Caco-2 (cell line): ENCODE measurements around the gene C1orf21. TPM values are rescaled to one million over a fixed set of nuclear protein-coding genes. Genes with fewer than 3 reads are reported as not detected.
A peak's percentile ranks its signal among the peaks of the same experiment; 100 is the strongest.

Experiments used
- BruUV-seq: library from RNA; stranded (reverse); fragments of 400-500 nt; replicated peaks from 2 replicates; lab custom pipeline; 2021; lab: Mats Ljungman, UMichigan
- CTCF ChIA-PET: fragments of 300-600 bp; sonication (Branson Sonifier 250); formaldehyde crosslinking; loops from one replicate; lab custom pipeline; 2022; ENCODE audit warnings: antibody characterized with exemption; lab: Charles Lee
- POLR2A ChIA-PET: fragments of 300-600 bp; sonication (Branson Sonifier 250); formaldehyde crosslinking; loops from one replicate; lab custom pipeline; 2022; ENCODE audit warnings: antibody characterized with exemption; lab: Charles Lee
- DNase-seq, 2 experiments: peaks; one replicate each; pipeline versions ENCODE4 v3.0.0 to v3.0.0-alpha.2; 2020 to 2022
- H3K27me3 ChIP-seq: replicated peaks from 2 replicates; pipeline ENCODE4 v1.6.0; 2011; ENCODE audit warnings: low read length; ENCODE audit not compliant: control insufficient read depth, insufficient read depth
- H3K36me3 ChIP-seq: 2 replicates; pipeline ENCODE4 v1.5.1; 2011; ENCODE audit warnings: low read length; ENCODE audit not compliant: control insufficient read depth, insufficient read depth
- H3K4me1 ChIP-seq: fragments of 250-450 bp; sonication (Bioruptor Pico); 2 replicates; pipeline ENCODE4 v1.5.1; 2020; ENCODE audit warnings: mild to moderate bottlenecking
- H3K4me3 ChIP-seq: 2 replicates; pipeline ENCODE4 v1.5.1; 2011; ENCODE audit warnings: low read depth, mild to moderate bottlenecking, control low read depth, low read length
- H3K9me3 ChIP-seq: fragments of 250-450 bp; sonication (Bioruptor Pico); 2 replicates; pipeline ENCODE4 v1.5.1; 2020; ENCODE audit warnings: mild to moderate bottlenecking, moderate library complexity
- H3K27ac Mint-ChIP-seq: one replicate; pipeline ENCODE4 v1.8.0; 2022; ENCODE audit warnings: mixed read lengths; ENCODE audit not compliant: unreplicated experiment
- H3K27me3 Mint-ChIP-seq: one replicate; pipeline ENCODE4 v1.8.0; 2022; ENCODE audit warnings: mixed read lengths; ENCODE audit not compliant: insufficient read depth, unreplicated experiment
- H3K36me3 Mint-ChIP-seq: one replicate; pipeline ENCODE4 v1.8.0; 2022; ENCODE audit warnings: mild to moderate bottlenecking, mixed read lengths; ENCODE audit not compliant: insufficient read depth, unreplicated experiment
- H3K4me1 Mint-ChIP-seq: one replicate; pipeline ENCODE4 v1.8.0; 2022; ENCODE audit warnings: low read depth, mixed read lengths; ENCODE audit not compliant: unreplicated experiment
- H3K4me3 Mint-ChIP-seq: one replicate; pipeline ENCODE4 v1.8.0; 2022; ENCODE audit warnings: mild to moderate bottlenecking, moderate library complexity, mixed read lengths; ENCODE audit not compliant: unreplicated experiment
- H3K9me3 Mint-ChIP-seq: one replicate; pipeline ENCODE4 v1.8.0; 2022; ENCODE audit warnings: mixed read lengths; ENCODE audit not compliant: unreplicated experiment
- CTCF ChIP-seq, 2 experiments: fragments of 200-600 bp in 1 of 2; IDR thresholded peaks; 1 replicate in 1 of 2; 2 replicates in 1 of 2; pipeline versions ENCODE4 v1.5.1 to v1.8.0; 2011 to 2022; ENCODE audit warnings: antibody characterized with exemption in 1 of 2, control low read depth in 1 of 2, inconsistent platforms in 1 of 2, low read depth in 1 of 2, low read length in 1 of 2, mild to moderate bottlenecking in 1 of 2, moderate library complexity in 1 of 2; ENCODE audit not compliant: insufficient read depth in 1 of 2, severe bottlenecking in 1 of 2, unreplicated experiment in 1 of 2
- intact Hi-C: fragments of 100-400 bp; cut with micrococcal nuclease; formaldehyde crosslinking; loops from one replicate; pipeline ENCODE4 v1.10.0; 2022; ENCODE audit not compliant: unreplicated experiment
- total RNA-seq: library from RNA; stranded (reverse); gene quantifications from 2 replicates; pipeline ENCODE4 v1.2.3, GENCODE V29; 2022

Gene C1orf21
- total RNA-seq, 1 experiment from 2014 or later: 0.82 TPM

GRCh38 chr1:184664042-184664660 is 277.3 kb downstream of the C1orf21 start:
- Mint-ChIP-seq H3K4me3 (no peak overlapping the region), H3K27me3 (no peaks in the 10 kb centered on the region), H3K9me3 (no peaks in the 10 kb centered on the region), H3K4me1 (no peaks in the 10 kb centered on the region), H3K36me3 (no peaks in the 10 kb centered on the region), H3K27ac (no peak overlapping the region)
- no peaks in the 10 kb centered on the region for H3K36me3 ChIP-seq
- H3K27me3 ChIP-seq: no peaks in the 10 kb centered on the region
- H3K4me1 ChIP-seq: no peaks in the 10 kb centered on the region
- ChIA-PET CTCF (interaction anchor here (0.8 kb wide), 1 partner anchor 277 kb away, joined by 3 read pairs; the partner anchor contains the start of gene C1orf21), POLR2A (no interaction called here)
- no peak overlapping the region for H3K4me3 ChIP-seq
- H3K9me3 ChIP-seq: no peaks in the 10 kb centered on the region
- peak; percentile 46 to 62 for TF ChIP-seq CTCF (IDR thresholded peaks at IDR 0.05; ENCODE audit: insufficient read depth in 1 of 2, low read depth in 1 of 2, low read length in 1 of 2, severe bottlenecking in 1 of 2, unreplicated experiment in 1 of 2)
- peak in 1 of 2 experiments; percentile 32 for DNase-seq
- intact Hi-C loops: no loop called here
- BruUV-seq: no TSS peak

GRCh38 chr1:184664661-184665060 is 277.8 kb downstream of the C1orf21 start:
- no peaks in the 10 kb centered on the region for H3K9me3 Mint-ChIP-seq
- intact Hi-C loops: no loop called here
- no peaks in the 10 kb centered on the region for H3K36me3 ChIP-seq
- no peak overlapping the region for H3K4me3 Mint-ChIP-seq
- H3K36me3 Mint-ChIP-seq: no peaks in the 10 kb centered on the region
- H3K9me3 ChIP-seq: no peaks in the 10 kb centered on the region
- no peaks in the 10 kb centered on the region for H3K27me3 ChIP-seq
- BruUV-seq: no TSS peak
- no peaks in the 10 kb centered on the region for H3K4me1 Mint-ChIP-seq
- ChIA-PET CTCF (no interaction called here), POLR2A (no interaction called here)
- no peaks in the 10 kb centered on the region for H3K4me1 ChIP-seq
- no peak for DNase-seq
- no peak overlapping the region for H3K4me3 ChIP-seq
- no peak for TF ChIP-seq CTCF (IDR thresholded peaks at IDR 0.05; ENCODE audit: insufficient read depth in 1 of 2, low read depth in 1 of 2, low read length in 1 of 2, severe bottlenecking in 1 of 2, unreplicated experiment in 1 of 2)
- no peaks in the 10 kb centered on the region for H3K27me3 Mint-ChIP-seq
- no peak overlapping the region for H3K27ac Mint-ChIP-seq

GRCh38 chr1:184665360-184665759 is 278.5 kb downstream of the C1orf21 start:
- Histone ChIP-seq H3K4me3 (no peak overlapping the region), H3K36me3 (no peaks in the 10 kb centered on the region), H3K27me3 (no peaks in the 10 kb centered on the region), H3K4me1 (no peaks in the 10 kb centered on the region), H3K9me3 (no peaks in the 10 kb centered on the region)
- no TSS peak for BruUV-seq
- Mint-ChIP-seq H3K4me3 (no peak overlapping the region), H3K27ac (no peak overlapping the region), H3K9me3 (no peaks in the 10 kb centered on the region), H3K4me1 (no peaks in the 10 kb centered on the region), H3K36me3 (no peaks in the 10 kb centered on the region), H3K27me3 (no peaks in the 10 kb centered on the region)
- intact Hi-C loops: no loop called here
- no peak for TF ChIP-seq CTCF (IDR thresholded peaks at IDR 0.05; ENCODE audit: insufficient read depth in 1 of 2, low read depth in 1 of 2, low read length in 1 of 2, severe bottlenecking in 1 of 2, unreplicated experiment in 1 of 2)
- DNase-seq: no peak
- CTCF ChIA-PET: no interaction called here
- POLR2A ChIA-PET: no interaction called here
